Ascending aorta (tissue), 2 donors: ENCODE data around the gene MT1H. TPM values are rescaled to one million over a fixed set of nuclear protein-coding genes. Genes with fewer than 3 reads are reported as not detected.
"Not testable (repeated sequence)": the region's sequence is repeated elsewhere in the genome, so short reads cannot be mapped to it uniquely, and the experiment has no call there.

Experiments used
- DNase-seq, 2 donors: peaks; one replicate each; pipeline ENCODE4 v3.0.0-alpha.2; 2019; ENCODE audit warnings: low spot score in 2 of 2
- H3K27ac ChIP-seq, 2 donors: fragments of 200-600 bp; sonication (generic); one replicate each; pipeline ENCODE4 v1.5.1; 2016 to 2017; ENCODE audit warnings: mild to moderate bottlenecking in 1 of 2
- H3K27me3 ChIP-seq: fragments of 200-600 bp; sonication (generic); one replicate; pipeline ENCODE4 v1.5.1; 2017
- H3K36me3 ChIP-seq, 2 donors: fragments of 200-600 bp; sonication (generic); one replicate each; pipeline ENCODE4 v1.5.1; 2016
- H3K4me1 ChIP-seq, 2 donors: fragments of 200-600 bp; sonication (generic); one replicate each; pipeline ENCODE4 v1.5.1; 2016 to 2017; ENCODE audit warnings: mild to moderate bottlenecking in 1 of 2
- H3K4me3 ChIP-seq, 2 donors: fragments of 200-600 bp; sonication (generic); one replicate each; pipeline ENCODE4 v1.5.1; 2016 to 2017; ENCODE audit warnings: mild to moderate bottlenecking in 1 of 2
- H3K9me3 ChIP-seq, 2 donors: fragments of 200-600 bp; sonication (generic); one replicate each; pipeline ENCODE4 v1.5.1; 2016
- CTCF ChIP-seq, 3 experiments: fragments of 200-600 bp in 2 of 3; fragments of 450-650 bp in 1 of 3; sonication (generic) in 2 of 3; IDR thresholded peaks; one replicate each; pipeline ENCODE4 v1.5.1; 2016 to 2019; ENCODE audit warnings: antibody characterized with exemption in 3 of 3, mild to moderate bottlenecking in 1 of 3, moderate library complexity in 1 of 3
- intact Hi-C: fragments of 100-400 bp; cut with DNase I; formaldehyde crosslinking; loops from one replicate; pipeline ENCODE4 v1.15.1; 2023
- total RNA-seq: library from RNA; depleted of rRNA; stranded (reverse); fragments of >200 nt; gene quantifications from one replicate; pipeline ENCODE4 v1.1.0, GENCODE V29; 2016

Gene MT1H
- total RNA-seq = not detected

GRCh38 chr16:56669005-56669839, at the start of gene MT1H:
Gene MT1H (plus strand): TSS chr16:56669814. CDS start chr16:56669885, 71 bp downstream.
- no peak for TF ChIP-seq CTCF (IDR thresholded peaks at IDR 0.05)
- intact Hi-C loops = no loop called here
- no peaks in the 10 kb centered on the region for H3K27me3 ChIP-seq
- no peaks in the 10 kb centered on the region for H3K36me3 ChIP-seq
- no peak for DNase-seq
- H3K27ac ChIP-seq = no peak within 1 kb of the TSS
- no peaks in the 10 kb centered on the region for H3K9me3 ChIP-seq
- H3K4me1 ChIP-seq = peaks cover 0 to 7% of the 10 kb centered on the region in 2 donors
- H3K4me3 ChIP-seq = no peak within 1 kb of the TSS

GRCh38 chr16:56620339-56620897, 49.2 kb upstream of the MT1H start:
- DNase-seq = no peak
- intact Hi-C loops = no loop called here

GRCh38 chr16:56621665-56622445, 47.8 kb upstream of the MT1H start:
- H3K9me3 ChIP-seq, DNase-seq, intact Hi-C loops, H3K36me3 ChIP-seq, H3K4me1 ChIP-seq, H3K27ac ChIP-seq, H3K27me3 ChIP-seq, H3K4me3 ChIP-seq: not testable (repeated sequence)

More at GRCh38 chr16:56620339-56620897, 49.2 kb upstream of the MT1H start:
- no peak overlapping the region for H3K4me3 ChIP-seq
- no peaks in the 10 kb centered on the region for H3K36me3 ChIP-seq
- TF ChIP-seq CTCF (IDR thresholded peaks at IDR 0.05) = no peak
- H3K27ac ChIP-seq = no peak overlapping the region
- no peaks in the 10 kb centered on the region for H3K9me3 ChIP-seq
- H3K4me1 ChIP-seq = peaks cover 4 to 7% of the 10 kb centered on the region in 2 donors
- no peaks in the 10 kb centered on the region for H3K27me3 ChIP-seq

- H3K4me3 ChIP-seq, DNase-seq, intact Hi-C loops, H3K27me3 ChIP-seq, H3K9me3 ChIP-seq, H3K36me3 ChIP-seq, H3K4me1 ChIP-seq, H3K27ac ChIP-seq: not testable (repeated sequence)
These were observed 46.4 kb upstream of the MT1H start for GRCh38 chr16:56623184-56623583.

- TF ChIP-seq CTCF (IDR thresholded peaks at IDR 0.05) = no peak
- intact Hi-C loops = no loop called here
- H3K4me3 ChIP-seq = no peak overlapping the region
These were observed 46.0 kb upstream of the MT1H start for GRCh38 chr16:56623637-56624036.

GRCh38 chr16:56625140-56625942, 44.3 kb upstream of the MT1H start, which contains the start of gene MT1E:
Gene MT1E (plus strand): TSS chr16:56625781. CDS start chr16:56625852, 71 bp downstream.
- Histone ChIP-seq H3K36me3 (no peaks in the 10 kb centered on the region), H3K9me3 (no peaks in the 10 kb centered on the region), H3K27me3 (no peaks in the 10 kb centered on the region), H3K4me3 (peak within 1 kb of the TSS; percentile 71 to 82), H3K4me1 (peaks cover 3 to 4% of the 10 kb centered on the region in 2 donors), H3K27ac (peak within 1 kb of the TSS; percentile 96)
- no peak for TF ChIP-seq CTCF (IDR thresholded peaks at IDR 0.05)
- intact Hi-C loops = loop anchor here (1.0 to 5.0 kb wide), 3 partner anchors 17 to 677 kb away; partner anchors contain the start of genes GNAO1 and MT2A
- DNase-seq = peak in 1 of 2 donors; percentile 93

More at GRCh38 chr16:56623637-56624036, 46.0 kb upstream of the MT1H start:
- Histone ChIP-seq H3K27me3 (no peaks in the 10 kb centered on the region), H3K9me3 (no peaks in the 10 kb centered on the region), H3K27ac (no peak overlapping the region), H3K36me3 (no peaks in the 10 kb centered on the region), H3K4me1 (peaks cover 3 to 4% of the 10 kb centered on the region in 2 donors)
- DNase-seq = no peak
